ENCODE results near the gene ATR. TPM values are rescaled to one million over a fixed set of nuclear protein-coding genes. Genes with fewer than 3 reads are reported as not detected.

ATR gene
- total RNA-seq, 2 donors from 2014 or later, result 13.9 to 20.3 TPM

GRCh38 chr3:142500211-142500610 lies 78.3 kb downstream of the ATR start:
- H3K27me3 ChIP-seq, result no peaks in the 10 kb centered on the region
- H3K4me1 ChIP-seq, result no peaks in the 10 kb centered on the region
- no peak for DNase-seq
- H3K9ac ChIP-seq (ENCODE audit: low read depth in 2 of 2, low read length in 2 of 2), result no peak overlapping the region
- no peak overlapping the region for H3K27ac ChIP-seq
- H3K4me3 ChIP-seq, result no peak overlapping the region
- intact Hi-C loops (cut with DNase I), result no loop called here
- no peaks in the 10 kb centered on the region for H3K9me3 ChIP-seq
- H3K36me3 ChIP-seq, result no peaks in the 10 kb centered on the region
- no peak for TF ChIP-seq CTCF (IDR thresholded peaks at IDR 0.05)

DNA sequence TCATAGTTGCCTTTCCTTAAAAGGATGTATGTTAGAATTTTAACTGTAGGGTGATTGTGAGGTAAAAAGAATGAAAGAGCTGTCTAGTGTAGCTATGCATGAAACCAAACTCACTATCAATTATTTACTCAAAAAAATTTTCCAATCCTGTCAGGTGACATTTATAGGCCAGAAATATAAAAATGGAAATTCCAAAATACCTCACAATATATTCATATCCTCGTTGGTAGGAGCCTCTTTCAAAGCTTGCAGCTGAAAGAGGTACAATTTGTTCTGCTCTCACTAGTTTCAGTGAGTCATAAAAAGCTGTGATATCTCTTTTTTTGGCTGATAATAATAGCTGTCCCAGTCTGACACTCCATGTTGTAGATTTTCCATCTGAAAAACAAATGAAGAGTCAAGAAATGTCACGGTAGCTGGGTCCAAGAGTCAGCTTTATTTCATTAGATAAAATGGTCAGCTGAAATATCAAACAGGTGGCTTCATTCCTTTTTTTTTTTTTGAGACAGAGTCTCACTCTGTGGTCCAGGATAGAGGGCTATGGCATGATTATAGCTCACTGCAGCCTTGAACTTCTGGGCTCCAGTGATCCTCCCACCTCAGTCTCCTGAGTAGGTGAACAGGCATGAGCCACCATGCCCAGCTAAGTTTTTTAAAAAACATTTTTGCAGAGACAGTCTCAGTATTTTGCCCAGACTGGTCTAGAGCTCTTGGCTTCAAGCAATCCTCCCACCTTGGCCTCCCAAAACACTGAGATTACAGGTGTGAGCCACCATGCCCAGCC lies 79.9 kb downstream of the ATR start:
- no peaks in the 10 kb centered on the region for H3K36me3 ChIP-seq
- H3K4me3 ChIP-seq, result no peak overlapping the region
- H3K9ac ChIP-seq (ENCODE audit: low read depth in 2 of 2, low read length in 2 of 2), result no peak overlapping the region
- no peak overlapping the region for H3K27ac ChIP-seq
- H3K4me1 ChIP-seq, result no peaks in the 10 kb centered on the region
- intact Hi-C loops (cut with DNase I), result no loop called here
- no peaks in the 10 kb centered on the region for H3K9me3 ChIP-seq
- no peak for TF ChIP-seq CTCF (IDR thresholded peaks at IDR 0.05)
- no peak for DNase-seq
- H3K27me3 ChIP-seq, result no peaks in the 10 kb centered on the region

- H3K27me3 ChIP-seq, result no peaks in the 10 kb centered on the region
- no peak for DNase-seq
- intact Hi-C loops (cut with DNase I), result no loop called here
- H3K9me3 ChIP-seq, result no peaks in the 10 kb centered on the region
- H3K4me1 ChIP-seq, result no peaks in the 10 kb centered on the region
- H3K4me3 ChIP-seq, result no peak overlapping the region
- H3K36me3 ChIP-seq, result no peaks in the 10 kb centered on the region
- no peak for TF ChIP-seq CTCF (IDR thresholded peaks at IDR 0.05)
- H3K27ac ChIP-seq, result no peak overlapping the region
- H3K9ac ChIP-seq (ENCODE audit: low read depth in 2 of 2, low read length in 2 of 2), result no peak overlapping the region
Measured at GRCh38 chr3:142497729-142498128, 80.8 kb downstream of the ATR start.

- intact Hi-C loops (cut with DNase I), result no loop called here
- no peak overlapping the region for H3K9ac ChIP-seq (ENCODE audit: low read depth in 2 of 2, low read length in 2 of 2)
- no peaks in the 10 kb centered on the region for H3K27me3 ChIP-seq
- no peaks in the 10 kb centered on the region for H3K9me3 ChIP-seq
- no peak overlapping the region for H3K27ac ChIP-seq
- TF ChIP-seq CTCF (IDR thresholded peaks at IDR 0.05), result no peak
- H3K4me3 ChIP-seq, result no peak overlapping the region
- H3K4me1 ChIP-seq, result no peaks in the 10 kb centered on the region
- no peak for DNase-seq
- no peaks in the 10 kb centered on the region for H3K36me3 ChIP-seq
Measured at GRCh38 chr3:142495103-142495502, 83.4 kb downstream of the ATR start.

- intact Hi-C loops (cut with DNase I), result no loop called here
- no peaks in the 10 kb centered on the region for H3K9me3 ChIP-seq
- H3K36me3 ChIP-seq, result no peaks in the 10 kb centered on the region
- no peaks in the 10 kb centered on the region for H3K27me3 ChIP-seq
- TF ChIP-seq CTCF (IDR thresholded peaks at IDR 0.05), result no peak
- no peak for DNase-seq
- H3K4me1 ChIP-seq, result no peaks in the 10 kb centered on the region
- H3K9ac ChIP-seq (ENCODE audit: low read depth in 2 of 2, low read length in 2 of 2), result no peak overlapping the region
- H3K27ac ChIP-seq, result no peak overlapping the region
- no peak overlapping the region for H3K4me3 ChIP-seq
Measured at GRCh38 chr3:142492184-142492583, 86.3 kb downstream of the ATR start.
